Muscle layer of duodenum (tissue), 2 donors: ENCODE results near the gene TRAPPC12.
"Not testable (repeated sequence)": the region's sequence is repeated elsewhere in the genome, so short reads cannot be mapped to it uniquely, and the experiment has no call there.

ENCODE experiments used
- H3K27ac ChIP-seq: one replicate; pipeline ENCODE4 v1.7.0; 2013; ENCODE audit warnings: mild to moderate bottlenecking, low read length
- H3K27me3 ChIP-seq: one replicate; pipeline ENCODE4 v1.7.0; 2013; ENCODE audit warnings: low read depth, mild to moderate bottlenecking, control low read depth, low read length
- H3K36me3 ChIP-seq, 2 donors: one replicate each; pipeline ENCODE4 v1.7.0; 2013; ENCODE audit warnings: low read length in 2 of 2, control low read depth in 1 of 2, mild to moderate bottlenecking in 1 of 2; ENCODE audit not compliant: insufficient read depth in 2 of 2, control insufficient read depth in 1 of 2
- H3K4me1 ChIP-seq, 2 donors: one replicate each; pipeline ENCODE4 v1.7.0; 2013; ENCODE audit warnings: low read length in 2 of 2, mild to moderate bottlenecking in 2 of 2, control low read depth in 1 of 2, moderate library complexity in 1 of 2; ENCODE audit not compliant: insufficient read depth in 2 of 2, control insufficient read depth in 1 of 2
- H3K4me3 ChIP-seq, 2 donors: one replicate each; pipeline ENCODE4 v1.7.0; 2013; ENCODE audit warnings: low read length in 2 of 2, low read depth in 1 of 2, mild to moderate bottlenecking in 1 of 2
- H3K9me3 ChIP-seq, 2 donors: one replicate each; pipeline ENCODE4 v1.7.0; 2013; ENCODE audit warnings: low read length in 2 of 2, control low read depth in 1 of 2, mild to moderate bottlenecking in 1 of 2; ENCODE audit not compliant: control insufficient read depth in 1 of 2
- donor health status: healthy.

The TRAPPC12 gene

GRCh38 chr2:3513026-3513810, 133.7 kb downstream of the TRAPPC12 start:
- Histone ChIP-seq H3K36me3 (peaks cover 19 to 39% of the 10 kb centered on the region in 2 donors), H3K4me1 (peaks cover 0 to 6% of the 10 kb centered on the region in 2 donors), H3K9me3 (no peaks in the 10 kb centered on the region), H3K27ac (no peak overlapping the region), H3K27me3 (no peaks in the 10 kb centered on the region), H3K4me3 (no peak overlapping the region)

DNA sequence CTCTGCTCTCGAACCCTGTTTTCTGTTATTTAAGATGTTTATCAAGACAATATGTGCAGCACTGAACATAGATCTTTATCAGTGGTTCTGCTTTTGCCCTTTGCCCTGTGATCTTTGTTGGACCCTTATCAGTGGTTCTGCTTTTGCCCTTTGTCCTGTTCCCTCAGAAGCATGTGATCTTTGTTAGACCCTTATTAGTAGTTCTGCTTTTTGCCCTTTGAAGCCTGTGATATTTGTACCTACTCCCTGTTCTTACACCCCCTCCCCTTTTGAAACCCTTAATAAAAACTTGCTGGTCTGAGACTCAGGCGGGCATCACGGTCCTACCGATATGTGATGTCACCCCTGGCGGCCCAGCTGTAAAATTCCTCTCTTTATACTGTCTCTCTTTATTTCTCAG, 135.9 kb downstream of the TRAPPC12 start:
- H3K27me3 ChIP-seq, H3K4me3 ChIP-seq, H3K27ac ChIP-seq, H3K9me3 ChIP-seq: not testable (repeated sequence)
- H3K4me1 ChIP-seq, result peaks cover 8 to 16% of the 10 kb centered on the region in 2 donors
- peaks cover 19 to 38% of the 10 kb centered on the region in 2 donors for H3K36me3 ChIP-seq

DNA sequence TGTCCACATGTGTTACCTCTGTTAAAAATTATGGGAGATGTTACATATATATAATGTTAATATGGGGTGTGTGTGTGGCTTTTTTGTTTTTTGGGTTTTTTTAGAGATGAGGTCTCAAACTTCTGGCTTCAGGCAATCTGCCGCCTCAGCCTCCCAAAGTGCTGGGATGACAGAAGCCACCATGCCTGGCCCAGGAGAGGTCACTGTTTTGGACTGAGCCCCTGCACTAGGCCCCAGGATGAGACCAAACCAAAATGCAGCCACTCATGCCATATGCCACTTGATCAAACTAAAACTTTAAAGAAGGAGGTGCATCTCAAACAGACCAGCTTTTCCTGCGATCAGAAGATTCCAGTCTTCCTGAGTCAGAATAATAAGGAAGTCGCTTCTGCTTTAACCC, 137.3 kb downstream of the TRAPPC12 start:
- Histone ChIP-seq H3K9me3 (no peaks in the 10 kb centered on the region), H3K4me1 (peaks cover 9 to 26% of the 10 kb centered on the region in 2 donors), H3K4me3 (no peak overlapping the region), H3K27me3 (no peaks in the 10 kb centered on the region), H3K36me3 (peaks cover 9 to 25% of the 10 kb centered on the region in 2 donors), H3K27ac (no peak overlapping the region)

DNA sequence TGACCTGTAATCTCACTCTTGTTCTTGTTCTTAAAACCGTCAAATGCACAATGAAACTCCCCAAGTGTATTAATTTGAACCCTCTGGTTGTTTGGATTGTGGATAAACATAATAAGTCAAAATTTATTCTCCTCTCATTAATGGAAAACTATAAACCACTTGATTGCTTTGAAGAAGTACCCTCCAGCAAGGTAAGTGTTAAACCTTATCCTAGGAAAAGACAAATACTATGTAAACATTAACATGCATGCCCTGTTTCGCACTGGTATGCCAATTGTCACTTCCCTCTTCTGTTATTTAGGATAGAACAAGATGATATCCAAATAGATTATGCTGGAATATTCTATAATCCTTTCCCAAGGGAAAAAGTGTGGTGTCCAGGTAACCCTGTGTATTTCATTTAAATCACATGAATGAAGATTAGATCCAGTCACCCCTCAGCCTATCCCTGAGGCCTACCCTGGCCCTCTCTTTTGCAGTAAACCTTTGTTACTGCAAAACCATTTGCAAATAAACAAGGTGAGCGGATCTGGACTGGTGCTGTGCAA, 138.5 kb downstream of the TRAPPC12 start:
- Histone ChIP-seq H3K36me3 (peaks cover 0 to 13% of the 10 kb centered on the region in 2 donors), H3K4me3 (peak overlapping the region; percentile 88 to 91), H3K27ac (peak overlapping the region; percentile 72), H3K27me3 (no peaks in the 10 kb centered on the region), H3K4me1 (peaks cover 9 to 31% of the 10 kb centered on the region in 2 donors), H3K9me3 (no peaks in the 10 kb centered on the region)

GRCh38 chr2:3518496-3519254, 139.2 kb downstream of the TRAPPC12 start:
- H3K27ac ChIP-seq, result peak overlapping the region; percentile 72
- peak overlapping the region; percentile 88 to 91 for H3K4me3 ChIP-seq
- peaks cover 14 to 31% of the 10 kb centered on the region in 2 donors for H3K4me1 ChIP-seq
- no peaks in the 10 kb centered on the region for H3K27me3 ChIP-seq
- no peaks in the 10 kb centered on the region for H3K9me3 ChIP-seq
- H3K36me3 ChIP-seq, result peaks cover 0 to 6% of the 10 kb centered on the region in 2 donors

- Histone ChIP-seq H3K27ac (peak within 1 kb of the TSS; percentile 72), H3K4me3 (peak within 1 kb of the TSS; percentile 88 to 91), H3K9me3 (no peaks in the 10 kb centered on the region), H3K36me3 (peaks cover 0 to 5% of the 10 kb centered on the region in 2 donors), H3K4me1 (peaks cover 19 to 38% of the 10 kb centered on the region in 2 donors), H3K27me3 (no peaks in the 10 kb centered on the region)
Measured at GRCh38 chr2:3519255-3520205, 140.0 kb downstream of the TRAPPC12 start, which contains the start of gene ADI1. TSS of gene ADI1 (minus strand) at chr2:3519531. CDS start at chr2:3519487, 44 bp downstream.

GRCh38 chr2:3520591-3520990, 141.1 kb downstream of the TRAPPC12 start:
- H3K4me3 ChIP-seq, result peak overlapping the region in 1 of 2 donors; percentile 88
- H3K4me1 ChIP-seq, result peaks cover 24 to 46% of the 10 kb centered on the region in 2 donors
- H3K27ac ChIP-seq, result no peak overlapping the region

DNA sequence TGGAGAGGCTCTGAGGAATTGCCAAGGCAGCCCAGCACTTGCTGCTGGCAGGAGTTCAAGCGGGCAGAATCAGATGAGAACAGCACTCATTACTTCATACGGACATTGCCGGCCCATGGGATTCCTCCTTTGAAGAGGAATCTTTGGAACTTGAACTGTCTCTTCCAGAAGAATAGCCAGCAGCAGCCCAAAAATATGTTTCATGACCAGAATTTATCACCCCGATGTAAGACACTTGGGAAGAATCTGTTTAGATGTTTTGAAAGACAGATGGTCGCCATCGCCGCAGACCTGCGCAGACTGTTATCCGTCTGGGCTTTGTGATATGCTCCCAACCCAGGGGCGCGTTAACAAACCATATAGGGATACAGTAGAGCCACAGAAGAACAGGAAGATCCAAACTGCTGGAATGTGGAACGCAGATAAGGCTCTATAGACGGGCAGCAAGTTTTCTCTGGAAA, 143.5 kb downstream of the TRAPPC12 start:
- H3K36me3 ChIP-seq, result peaks cover 0 to 5% of the 10 kb centered on the region in 2 donors
- no peaks in the 10 kb centered on the region for H3K9me3 ChIP-seq
- H3K27ac ChIP-seq, result peak overlapping the region; percentile 77
- H3K4me1 ChIP-seq, result peaks cover 24 to 42% of the 10 kb centered on the region in 2 donors
- no peaks in the 10 kb centered on the region for H3K27me3 ChIP-seq
- peak overlapping the region; percentile 18 to 25 for H3K4me3 ChIP-seq

More at GRCh38 chr2:3520591-3520990, 141.1 kb downstream of the TRAPPC12 start:
- no peaks in the 10 kb centered on the region for H3K9me3 ChIP-seq
- H3K27me3 ChIP-seq, result no peaks in the 10 kb centered on the region
- peaks cover 0 to 5% of the 10 kb centered on the region in 2 donors for H3K36me3 ChIP-seq

GRCh38 chr2:3523551-3524041, 144.1 kb downstream of the TRAPPC12 start:
- Histone ChIP-seq H3K9me3 (no peaks in the 10 kb centered on the region), H3K27ac (peak overlapping the region; percentile 77), H3K4me3 (peak overlapping the region; percentile 18 to 25), H3K4me1 (peaks cover 24 to 38% of the 10 kb centered on the region in 2 donors), H3K36me3 (peaks cover 0 to under 1% of the 10 kb centered on the region in 2 donors), H3K27me3 (no peaks in the 10 kb centered on the region)

GRCh38 chr2:3526871-3527270, 147.4 kb downstream of the TRAPPC12 start:
- H3K4me1 ChIP-seq, result peaks cover 15 to 20% of the 10 kb centered on the region in 2 donors
- H3K27ac ChIP-seq, result no peak overlapping the region
- H3K36me3 ChIP-seq, result peaks cover 0 to 2% of the 10 kb centered on the region in 2 donors
- H3K9me3 ChIP-seq, result no peaks in the 10 kb centered on the region
- H3K27me3 ChIP-seq, result no peaks in the 10 kb centered on the region
- H3K4me3 ChIP-seq, result no peak overlapping the region
